Endothelial cell (in vitro differentiated cells): ENCODE measurements around the gene SLC25A1. TPM values are rescaled to one million over a fixed set of nuclear protein-coding genes. Genes with fewer than 3 reads are reported as not detected.

Source experiments
- DNase-seq: peaks from one replicate; pipeline ENCODE4 v3.0.0; 2021; ENCODE audit warnings: low spot score
- H3K27ac Mint-ChIP-seq: one replicate; pipeline ENCODE4 v1.8.0; 2021; ENCODE audit warnings: mixed read lengths, inconsistent platforms; ENCODE audit not compliant: unreplicated experiment
- H3K27me3 Mint-ChIP-seq: one replicate; pipeline ENCODE4 v1.8.0; 2021; ENCODE audit warnings: mild to moderate bottlenecking, moderate library complexity, mixed read lengths, inconsistent platforms; ENCODE audit not compliant: unreplicated experiment
- H3K36me3 Mint-ChIP-seq: one replicate; pipeline ENCODE4 v1.8.0; 2021; ENCODE audit warnings: mild to moderate bottlenecking, low read depth, mixed read lengths, inconsistent platforms; ENCODE audit not compliant: unreplicated experiment
- H3K4me1 Mint-ChIP-seq: one replicate; pipeline ENCODE4 v1.8.0; 2021; ENCODE audit warnings: mild to moderate bottlenecking, mixed read lengths, inconsistent platforms; ENCODE audit not compliant: unreplicated experiment
- H3K4me3 Mint-ChIP-seq: one replicate; pipeline ENCODE4 v1.8.0; 2021; ENCODE audit warnings: mild to moderate bottlenecking, mixed read lengths, inconsistent platforms; ENCODE audit not compliant: unreplicated experiment
- H3K9me3 Mint-ChIP-seq: one replicate; pipeline ENCODE4 v1.8.0; 2021; ENCODE audit warnings: mixed read lengths, inconsistent platforms; ENCODE audit not compliant: unreplicated experiment
- total RNA-seq: library from RNA; stranded (reverse); fragmentation: NEBNext Ultra II Directional; extraction: Animal tissue kit (Norgen Biotek cat#: 25700); gene quantifications from one replicate; pipeline ENCODE4 v1.2.1, GENCODE V29; 2021; ENCODE audit not compliant: unreplicated experiment
- TF ChIP-seq, protein P1 (sequence below): fragments of 200-600 bp; sonication (generic); IDR thresholded peaks from one replicate; pipeline ENCODE4 v1.5.0; 2021; ENCODE audit warnings: antibody characterized with exemption; ENCODE audit not compliant: unreplicated experiment

Gene SLC25A1
- total RNA-seq, 1 donor from 2014 or later = 79.2 TPM

DNA sequence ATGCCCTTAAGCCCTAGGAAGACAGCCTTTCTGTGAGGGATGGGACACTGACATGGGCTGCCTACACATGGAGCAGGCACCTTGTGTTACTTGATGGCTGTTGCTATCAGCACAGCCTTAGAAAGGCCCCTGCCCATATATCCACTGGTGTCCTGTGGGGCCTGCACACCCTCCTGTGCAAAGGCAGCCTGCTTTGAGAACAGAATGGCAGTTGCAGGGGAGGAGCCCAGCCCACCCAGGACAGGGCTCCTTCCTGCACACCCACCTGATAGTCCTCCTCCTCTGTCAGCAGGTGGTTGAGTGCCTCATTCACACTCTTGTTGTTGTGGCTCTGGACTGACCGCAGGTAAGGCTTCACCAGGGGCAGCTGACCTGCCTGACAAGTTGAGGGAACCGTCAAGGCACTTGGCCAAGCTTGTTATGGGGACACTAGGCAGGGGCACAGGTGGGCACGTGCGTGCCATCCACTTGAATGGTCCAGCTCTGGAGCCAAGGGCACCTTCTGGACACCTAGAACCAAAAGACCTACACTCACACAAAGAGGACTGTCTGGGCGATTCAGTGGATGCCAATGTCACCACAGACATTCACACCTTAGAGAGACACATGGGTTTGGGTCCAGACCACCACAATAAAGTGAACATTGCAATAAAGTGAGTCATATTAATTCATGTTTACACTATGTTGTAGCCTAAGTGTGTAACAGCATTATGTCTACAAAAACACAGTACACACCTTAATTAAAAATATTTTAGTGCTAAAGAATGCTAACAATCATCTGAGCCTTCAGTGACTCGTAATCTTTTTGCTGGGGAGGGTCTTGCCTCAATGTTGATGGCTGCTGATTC, 9.4 kb upstream of the SLC25A1 start:
- no peak overlapping the region for H3K4me3 Mint-ChIP-seq

DNA sequence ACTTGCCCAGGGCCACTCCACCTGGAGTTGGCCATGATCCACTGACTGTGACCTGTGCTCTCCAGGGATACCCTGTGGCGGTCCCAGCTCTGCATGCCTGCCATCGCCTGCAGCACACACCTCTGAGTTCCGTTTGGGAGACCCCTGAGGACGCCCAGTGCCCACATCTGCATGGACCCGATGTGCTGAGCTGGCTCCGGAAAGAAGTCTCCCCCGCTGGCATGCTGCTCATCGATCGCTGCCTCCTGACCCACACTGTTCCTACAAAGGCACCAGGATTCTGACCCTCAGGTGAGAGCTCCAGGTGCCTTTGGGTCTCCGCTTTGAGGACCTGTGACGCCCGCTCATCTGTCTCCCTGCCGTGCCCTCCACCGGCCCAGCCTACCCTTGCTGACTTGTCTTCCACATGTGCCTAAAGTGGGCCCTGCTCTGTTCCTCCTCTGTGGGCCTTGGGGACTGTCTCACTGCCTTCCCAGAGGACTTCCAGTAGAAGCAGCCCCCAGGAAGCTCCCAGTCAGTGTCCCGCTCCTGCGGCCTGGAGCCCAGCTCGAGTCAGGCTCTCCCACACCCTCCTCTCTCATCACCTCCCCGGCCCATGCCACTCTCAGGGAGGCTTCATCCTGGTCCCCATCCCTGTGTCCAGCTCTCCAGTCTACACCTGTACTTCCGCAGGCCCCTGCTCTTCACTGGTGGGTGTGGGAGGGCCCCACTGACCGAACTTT, 5.9 kb upstream of the SLC25A1 start:
- peak overlapping the region; percentile 56 for H3K4me3 Mint-ChIP-seq
- H3K27ac Mint-ChIP-seq = no peak overlapping the region
- no peak for DNase-seq
- peaks cover 10% of the 10 kb centered on the region for H3K27me3 Mint-ChIP-seq
- no peaks in the 10 kb centered on the region for H3K9me3 Mint-ChIP-seq
- TF ChIP-seq, protein P1, sequence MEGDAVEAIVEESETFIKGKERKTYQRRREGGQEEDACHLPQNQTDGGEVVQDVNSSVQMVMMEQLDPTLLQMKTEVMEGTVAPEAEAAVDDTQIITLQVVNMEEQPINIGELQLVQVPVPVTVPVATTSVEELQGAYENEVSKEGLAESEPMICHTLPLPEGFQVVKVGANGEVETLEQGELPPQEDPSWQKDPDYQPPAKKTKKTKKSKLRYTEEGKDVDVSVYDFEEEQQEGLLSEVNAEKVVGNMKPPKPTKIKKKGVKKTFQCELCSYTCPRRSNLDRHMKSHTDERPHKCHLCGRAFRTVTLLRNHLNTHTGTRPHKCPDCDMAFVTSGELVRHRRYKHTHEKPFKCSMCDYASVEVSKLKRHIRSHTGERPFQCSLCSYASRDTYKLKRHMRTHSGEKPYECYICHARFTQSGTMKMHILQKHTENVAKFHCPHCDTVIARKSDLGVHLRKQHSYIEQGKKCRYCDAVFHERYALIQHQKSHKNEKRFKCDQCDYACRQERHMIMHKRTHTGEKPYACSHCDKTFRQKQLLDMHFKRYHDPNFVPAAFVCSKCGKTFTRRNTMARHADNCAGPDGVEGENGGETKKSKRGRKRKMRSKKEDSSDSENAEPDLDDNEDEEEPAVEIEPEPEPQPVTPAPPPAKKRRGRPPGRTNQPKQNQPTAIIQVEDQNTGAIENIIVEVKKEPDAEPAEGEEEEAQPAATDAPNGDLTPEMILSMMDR = no peak
- H3K4me1 Mint-ChIP-seq = peaks cover 7% of the 10 kb centered on the region
- H3K36me3 Mint-ChIP-seq = peaks cover 7% of the 10 kb centered on the region

More for the DNA sequence above, 9.4 kb upstream of the SLC25A1 start:
- peaks cover 2% of the 10 kb centered on the region for H3K4me1 Mint-ChIP-seq
- TF ChIP-seq, protein P1 = no peak
- no peak overlapping the region for H3K27ac Mint-ChIP-seq
- H3K9me3 Mint-ChIP-seq = no peaks in the 10 kb centered on the region
- H3K27me3 Mint-ChIP-seq = peaks cover 7% of the 10 kb centered on the region
- H3K36me3 Mint-ChIP-seq = peaks cover 5% of the 10 kb centered on the region
- DNase-seq = no peak

DNA sequence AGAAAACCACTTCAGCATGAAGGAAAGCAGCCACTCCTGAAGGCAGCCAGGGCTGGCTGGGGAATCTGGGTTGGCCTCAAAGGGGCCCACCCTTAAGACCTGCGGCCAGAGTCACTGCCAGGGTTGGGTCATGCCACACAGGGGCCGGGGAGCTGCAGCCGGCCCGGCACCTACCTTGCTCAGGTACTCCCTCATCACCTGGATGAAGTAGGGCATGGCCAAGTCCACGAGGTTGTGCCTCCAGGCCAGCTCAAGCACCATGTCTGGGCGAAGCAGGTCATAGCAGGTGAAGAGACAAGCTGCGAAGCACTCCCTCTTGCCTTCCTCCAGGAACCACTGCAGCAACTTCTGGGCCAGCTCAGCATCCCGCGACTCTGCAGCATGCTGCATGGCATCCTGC, 4.7 kb upstream of the SLC25A1 start:
- Mint-ChIP-seq H3K4me3 (no peak overlapping the region), H3K9me3 (no peaks in the 10 kb centered on the region), H3K4me1 (peaks cover 7% of the 10 kb centered on the region), H3K27me3 (peaks cover 10% of the 10 kb centered on the region), H3K36me3 (peaks cover 3% of the 10 kb centered on the region), H3K27ac (no peak overlapping the region)
- TF ChIP-seq, protein P1 = no peak
- DNase-seq = no peak

DNA sequence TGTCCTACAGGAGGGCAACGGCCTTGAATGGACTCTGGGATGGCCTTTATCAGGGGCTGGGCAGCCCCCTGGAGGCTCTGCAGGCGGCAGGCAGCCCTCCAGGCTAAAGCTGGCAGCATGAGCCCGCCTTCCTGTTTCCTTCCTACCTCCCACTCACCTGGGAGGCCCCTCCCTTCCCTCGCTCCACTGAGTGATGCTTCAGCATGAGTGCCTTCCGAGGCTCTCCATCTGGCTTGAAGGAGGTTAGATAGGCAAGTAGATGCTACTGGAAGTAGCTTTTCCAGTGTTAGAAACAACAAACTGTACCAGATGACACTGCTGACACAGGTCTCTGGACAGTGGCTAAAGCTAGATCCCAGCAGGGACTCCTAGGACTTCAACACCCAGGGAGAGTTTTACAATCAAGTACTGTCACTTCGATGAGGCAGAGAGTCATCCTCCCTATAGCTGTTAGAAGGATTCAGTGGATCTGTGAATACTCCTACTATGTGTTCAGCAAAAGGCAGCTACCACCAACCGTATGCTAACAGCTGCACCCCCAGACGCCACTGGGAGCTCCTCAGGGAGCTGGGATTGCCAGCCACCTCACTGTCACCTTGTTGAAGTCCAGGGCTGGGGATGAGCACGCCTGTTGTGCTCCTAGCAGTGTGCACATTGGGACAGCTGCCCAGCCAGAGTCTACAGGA, 4.1 kb upstream of the SLC25A1 start:
- Mint-ChIP-seq H3K4me1 (peaks cover 7% of the 10 kb centered on the region), H3K4me3 (no peak overlapping the region), H3K27me3 (peaks cover 10% of the 10 kb centered on the region), H3K36me3 (peaks cover 3% of the 10 kb centered on the region), H3K9me3 (no peaks in the 10 kb centered on the region), H3K27ac (no peak overlapping the region)
- no peak for DNase-seq
- TF ChIP-seq, protein P1 = no peak
